Erythroblast (primary cell): ENCODE data around the gene FAM181A.
A peak's percentile ranks its signal among the peaks of the same experiment; 100 is the strongest.

ENCODE experiments used
- DNase-seq, 2 experiments: peaks; one replicate each; lab custom pipeline; 2025; lab: John Stamatoyannopoulos, UW
- GATA1 ChIP-seq: IDR thresholded peaks from 2 replicates; pipeline ENCODE4 v1.6.1; 2011; ENCODE audit warnings: low read depth, mild to moderate bottlenecking, control low read depth, low read length, moderate library complexity
- POLR2A ChIP-seq: IDR thresholded peaks from 2 replicates; pipeline ENCODE4 v1.6.1; 2011; ENCODE audit warnings: mild to moderate bottlenecking, low read length

The FAM181A gene

GRCh38 chr14:93895023-93895604 lies 32.0 kb upstream of the FAM181A start:
- TF ChIP-seq GATA1 (no peak), POLR2A (no peak)
- no peak for DNase-seq

- no peak for DNase-seq
- TF ChIP-seq GATA1 (no peak), POLR2A (no peak)
Observed at GRCh38 chr14:93897476-93897845, 29.7 kb upstream of the FAM181A start.

- TF ChIP-seq GATA1 (no peak), POLR2A (no peak)
- no peak for DNase-seq
Observed at GRCh38 chr14:93898081-93898611, 29.0 kb upstream of the FAM181A start.

- no peak for TF ChIP-seq GATA1
- no peak for TF ChIP-seq POLR2A
- no peak for DNase-seq
Observed at GRCh38 chr14:93898731-93899130, 28.4 kb upstream of the FAM181A start.

- DNase-seq: no peak
- TF ChIP-seq POLR2A (no peak), GATA1 (no peak)
Observed at GRCh38 chr14:93901813-93902212, 25.3 kb upstream of the FAM181A start.

- no peak for DNase-seq
- TF ChIP-seq POLR2A (no peak), GATA1 (no peak)
Observed at GRCh38 chr14:93902619-93903307, 24.4 kb upstream of the FAM181A start.

- DNase-seq: peak in 1 of 2 experiments; percentile 2
- no peak for TF ChIP-seq POLR2A
- TF ChIP-seq GATA1: no peak
Observed at GRCh38 chr14:93903342-93904184, 23.6 kb upstream of the FAM181A start.

- no peak for TF ChIP-seq POLR2A
- no peak for TF ChIP-seq GATA1
- no peak for DNase-seq
Observed at GRCh38 chr14:93905623-93906022, 21.5 kb upstream of the FAM181A start.

- peak; percentile 42 to 64 for DNase-seq
- TF ChIP-seq POLR2A (no peak), GATA1 (no peak)
Observed at GRCh38 chr14:93906341-93907329, 20.5 kb upstream of the FAM181A start.

- DNase-seq: no peak
- TF ChIP-seq GATA1: no peak
- no peak for TF ChIP-seq POLR2A
Observed at GRCh38 chr14:93909429-93910128, 17.6 kb upstream of the FAM181A start.

GRCh38 chr14:93911975-93912615 lies 15.0 kb upstream of the FAM181A start:
- DNase-seq: no peak
- TF ChIP-seq GATA1: no peak
- TF ChIP-seq POLR2A: no peak

GRCh38 chr14:93912782-93913181 lies 14.4 kb upstream of the FAM181A start:
- TF ChIP-seq POLR2A: no peak
- TF ChIP-seq GATA1: no peak
- DNase-seq: no peak

- no peak for DNase-seq
- TF ChIP-seq GATA1: no peak
- TF ChIP-seq POLR2A: no peak
Observed at GRCh38 chr14:93914278-93914677, 12.9 kb upstream of the FAM181A start.
